OCI-LY1 (cell line): ENCODE data around the gene TMEM92.

Experiments
- H2AFZ ChIP-seq: fragments of 200-600 bp; sonication (generic), shearing (Covaris generic); 2 replicates; pipeline ENCODE4 v1.6.0; 2014; ENCODE audit warnings: antibody characterized with exemption, mild to moderate bottlenecking, low read length
- H3F3A ChIP-seq: fragments of 200-600 bp; sonication (generic), shearing (Covaris generic); 2 replicates; pipeline ENCODE4 v1.6.0; 2014; ENCODE audit warnings: mild to moderate bottlenecking, antibody characterized with exemption, low read length, moderate library complexity; ENCODE audit not compliant: insufficient read depth
- H3K27ac ChIP-seq: fragments of 200-600 bp; sonication (generic); 2 replicates; pipeline ENCODE4 v1.5.1; 2014; ENCODE audit warnings: low read length, mixed run types, mild to moderate bottlenecking, low read depth; ENCODE audit not compliant: poor library complexity, severe bottlenecking
- H3K27me3 ChIP-seq: fragments of 200-600 bp; sonication (generic); 2 replicates; pipeline ENCODE4 v1.6.0; 2014; ENCODE audit warnings: antibody characterized with exemption, mild to moderate bottlenecking, low read length, moderate library complexity; ENCODE audit not compliant: insufficient read depth
- H3K36me3 ChIP-seq: fragments of 200-600 bp; sonication (generic); 2 replicates; pipeline ENCODE4 v1.6.1; 2014; ENCODE audit warnings: mild to moderate bottlenecking, antibody characterized with exemption, low read length, moderate library complexity, mixed read lengths; ENCODE audit not compliant: insufficient read depth
- H3K4me1 ChIP-seq: fragments of 200-600 bp; sonication (generic); 2 replicates; pipeline ENCODE4 v1.5.1; 2014; ENCODE audit warnings: mild to moderate bottlenecking, low read length, moderate library complexity; ENCODE audit not compliant: insufficient read depth, severe bottlenecking
- H3K4me2 ChIP-seq: fragments of 200-600 bp; sonication (generic), shearing (Covaris generic); 2 replicates; pipeline ENCODE4 v1.6.1; 2014; ENCODE audit warnings: low read length
- H3K4me3 ChIP-seq: fragments of 200-600 bp; sonication (generic); 2 replicates; pipeline ENCODE4 v1.5.1; 2014; ENCODE audit warnings: low read length, low read depth, mild to moderate bottlenecking, mixed read lengths; ENCODE audit not compliant: poor library complexity, severe bottlenecking
- H3K79me2 ChIP-seq: fragments of 200-600 bp; shearing (Covaris generic); 2 replicates; pipeline ENCODE4 v1.6.1; 2016; ENCODE audit warnings: mixed run types, low read length, mixed read lengths; ENCODE audit not compliant: insufficient read depth
- H3K9ac ChIP-seq: fragments of 200-600 bp; sonication (generic), shearing (Covaris generic); 2 replicates; pipeline ENCODE4 v1.6.1; 2014; ENCODE audit warnings: mild to moderate bottlenecking, low read length, mixed read lengths
- H3K9me2 ChIP-seq: fragments of 200-600 bp; sonication (generic), shearing (Covaris generic); 2 replicates; pipeline ENCODE4 v1.6.1; 2014; ENCODE audit warnings: low read depth, mild to moderate bottlenecking, low read length, mixed read lengths
- H3K9me3 ChIP-seq: fragments of 200-600 bp; shearing (Covaris generic); 2 replicates; pipeline ENCODE4 v1.6.1; 2014; ENCODE audit warnings: low read length, mixed read lengths
- H4K20me1 ChIP-seq: fragments of 200-600 bp; sonication (generic), shearing (Covaris generic); 2 replicates; pipeline ENCODE4 v1.6.0; 2016; ENCODE audit warnings: mild to moderate bottlenecking, low read length; ENCODE audit not compliant: insufficient read depth
- CTCF ChIP-seq: fragments of 200-600 bp; sonication (generic), shearing (Covaris generic); IDR thresholded peaks from 2 replicates; pipeline ENCODE4 v1.5.1; 2017; ENCODE audit warnings: mild to moderate bottlenecking, antibody characterized with exemption, low read length, moderate library complexity, mixed read lengths
- EZH2 ChIP-seq: fragments of 200-600 bp; sonication (generic), shearing (Covaris generic); IDR thresholded peaks from 2 replicates; pipeline ENCODE4 v1.8.0; 2017; ENCODE audit warnings: borderline replicate concordance, mixed run types, mild to moderate bottlenecking, antibody characterized with exemption, low read length, moderate library complexity, mixed read lengths

TMEM92 gene

GRCh38 chr17:50323060-50323459 lies 48.8 kb downstream of the TMEM92 start:
- Histone ChIP-seq H3K79me2 (no peaks in the 10 kb centered on the region), H3K36me3 (no peaks in the 10 kb centered on the region), H3K9me2 (no peaks in the 10 kb centered on the region), H3K9ac (no peak overlapping the region), H4K20me1 (no peaks in the 10 kb centered on the region), H3K9me3 (no peaks in the 10 kb centered on the region), H3F3A (no peaks in the 10 kb centered on the region), H3K27me3 (peaks cover 12% of the 10 kb centered on the region), H3K27ac (no peak overlapping the region), H3K4me2 (no peak overlapping the region), H3K4me1 (no peaks in the 10 kb centered on the region), H3K4me3 (no peak overlapping the region), H2AFZ (no peak overlapping the region)
- TF ChIP-seq CTCF, result no peak
- TF ChIP-seq EZH2, result no peak

GRCh38 chr17:50325906-50326305 lies 51.6 kb downstream of the TMEM92 start:
- Histone ChIP-seq H3K27me3 (peaks cover 9% of the 10 kb centered on the region; the same call in 1 of the 2 replicates), H3K9me3 (no peaks in the 10 kb centered on the region), H3K27ac (no peak overlapping the region), H3K4me1 (no peaks in the 10 kb centered on the region), H3K36me3 (no peaks in the 10 kb centered on the region), H3K9me2 (no peaks in the 10 kb centered on the region), H3K79me2 (no peaks in the 10 kb centered on the region), H3K9ac (no peak overlapping the region), H2AFZ (no peak overlapping the region), H4K20me1 (no peaks in the 10 kb centered on the region), H3K4me3 (no peak overlapping the region), H3F3A (no peaks in the 10 kb centered on the region), H3K4me2 (no peak overlapping the region)
- TF ChIP-seq EZH2 (no peak), CTCF (no peak)

GRCh38 chr17:50326831-50327364 lies 52.6 kb downstream of the TMEM92 start:
- Histone ChIP-seq H3K4me1 (no peaks in the 10 kb centered on the region), H2AFZ (no peak overlapping the region), H3K79me2 (no peaks in the 10 kb centered on the region), H3K9me2 (no peaks in the 10 kb centered on the region), H3K9ac (no peak overlapping the region), H3K4me2 (no peak overlapping the region), H3K27me3 (peaks cover 9% of the 10 kb centered on the region; the same call in 1 of the 2 replicates), H3K36me3 (no peaks in the 10 kb centered on the region), H3K9me3 (no peaks in the 10 kb centered on the region), H3K4me3 (no peak overlapping the region), H3K27ac (no peak overlapping the region), H4K20me1 (no peaks in the 10 kb centered on the region), H3F3A (no peaks in the 10 kb centered on the region)
- no peak for TF ChIP-seq EZH2
- TF ChIP-seq CTCF, result no peak
